ENCODE data around the gene DENND1A.
"Not testable (repeated sequence)": the region's sequence is repeated elsewhere in the genome, so short reads cannot be mapped to it uniquely, and the experiment has no call there.

Gene DENND1A

GRCh38 chr9:123654218-123654993, 275.5 kb downstream of the DENND1A start:
- DNase-seq (ENCODE audit: insufficient read length, low spot score) (no peak), FAIRE-seq (no peak)
- no peak for TF ChIP-seq POLR2A (IDR thresholded peaks at IDR 0.05; ENCODE audit: low read depth, low read length)

- no peak for TF ChIP-seq POLR2A (IDR thresholded peaks at IDR 0.05; ENCODE audit: low read depth, low read length)
- DNase-seq (ENCODE audit: insufficient read length, low spot score) = no peak
- FAIRE-seq = no peak
These were observed 277.5 kb downstream of the DENND1A start for GRCh38 chr9:123652416-123652815.

GRCh38 chr9:123651871-123652270, 278.1 kb downstream of the DENND1A start:
- no peak for TF ChIP-seq POLR2A (IDR thresholded peaks at IDR 0.05; ENCODE audit: low read depth, low read length)
- DNase-seq (ENCODE audit: insufficient read length, low spot score) = no peak
- no peak for FAIRE-seq

GRCh38 chr9:123651273-123651672, 278.7 kb downstream of the DENND1A start:
- TF ChIP-seq POLR2A (IDR thresholded peaks at IDR 0.05; ENCODE audit: low read depth, low read length) = no peak
- FAIRE-seq (no peak), DNase-seq (ENCODE audit: insufficient read length, low spot score) (no peak)

- no peak for TF ChIP-seq POLR2A (IDR thresholded peaks at IDR 0.05; ENCODE audit: low read depth, low read length)
- peak; percentile 52 for FAIRE-seq
- DNase-seq (ENCODE audit: insufficient read length, low spot score) = no peak
These were observed 280.0 kb downstream of the DENND1A start for GRCh38 chr9:123649909-123650308.

GRCh38 chr9:123647145-123647544, 282.8 kb downstream of the DENND1A start:
- FAIRE-seq = no peak
- DNase-seq (ENCODE audit: insufficient read length, low spot score) = no peak
- TF ChIP-seq POLR2A (IDR thresholded peaks at IDR 0.05; ENCODE audit: low read depth, low read length) = no peak

- FAIRE-seq (no peak), DNase-seq (ENCODE audit: insufficient read length, low spot score) (no peak)
- TF ChIP-seq POLR2A (IDR thresholded peaks at IDR 0.05; ENCODE audit: low read depth, low read length) = no peak
These were observed 284.2 kb downstream of the DENND1A start for GRCh38 chr9:123645762-123646161.

GRCh38 chr9:123645126-123645525, 284.8 kb downstream of the DENND1A start:
- DNase-seq (ENCODE audit: insufficient read length, low spot score) = no peak
- FAIRE-seq = no peak
- no peak for TF ChIP-seq POLR2A (IDR thresholded peaks at IDR 0.05; ENCODE audit: low read depth, low read length)

- DNase-seq (ENCODE audit: insufficient read length, low spot score) (no peak), FAIRE-seq (no peak)
- TF ChIP-seq POLR2A (IDR thresholded peaks at IDR 0.05; ENCODE audit: low read depth, low read length) = no peak
These were observed 286.4 kb downstream of the DENND1A start for GRCh38 chr9:123643518-123643917.

- FAIRE-seq = no peak
- no peak for DNase-seq (ENCODE audit: insufficient read length, low spot score)
- no peak for TF ChIP-seq POLR2A (IDR thresholded peaks at IDR 0.05; ENCODE audit: low read depth, low read length)
These were observed 287.3 kb downstream of the DENND1A start for GRCh38 chr9:123642291-123643278.

- DNase-seq (ENCODE audit: insufficient read length, low spot score) = no peak
- no peak for FAIRE-seq
- TF ChIP-seq POLR2A (IDR thresholded peaks at IDR 0.05; ENCODE audit: low read depth, low read length) = no peak
These were observed 289.1 kb downstream of the DENND1A start for GRCh38 chr9:123640792-123641222.

- FAIRE-seq (no peak), DNase-seq (ENCODE audit: insufficient read length, low spot score) (no peak)
- no peak for TF ChIP-seq POLR2A (IDR thresholded peaks at IDR 0.05; ENCODE audit: low read depth, low read length)
These were observed 290.2 kb downstream of the DENND1A start for GRCh38 chr9:123639743-123640142.

GRCh38 chr9:123637945-123638634, 291.8 kb downstream of the DENND1A start:
- no peak for DNase-seq (ENCODE audit: insufficient read length, low spot score)
- FAIRE-seq = no peak
- no peak for TF ChIP-seq POLR2A (IDR thresholded peaks at IDR 0.05; ENCODE audit: low read depth, low read length)

GRCh38 chr9:123637606-123637944, 292.4 kb downstream of the DENND1A start:
- TF ChIP-seq POLR2A (IDR thresholded peaks at IDR 0.05; ENCODE audit: low read depth, low read length) = no peak
- FAIRE-seq = no peak
- no peak for DNase-seq (ENCODE audit: insufficient read length, low spot score)

GRCh38 chr9:123636805-123637204, 293.1 kb downstream of the DENND1A start:
- FAIRE-seq = not testable (repeated sequence)

More at GRCh38 chr9:123636805-123637204, 293.1 kb downstream of the DENND1A start:
- not testable (repeated sequence) for DNase-seq (ENCODE audit: insufficient read length, low spot score)
